NCI-H82 treated with DMSO at 0.1 percent for 48 hours (cell line): ENCODE measurements around the gene PMAIP1.
"Not testable (repeated sequence)": the region's sequence is repeated elsewhere in the genome, so short reads cannot be mapped to it uniquely, and the experiment has no call there.

Experiments used
- DNase-seq: peaks from one replicate; lab custom pipeline; 2025; ENCODE audit not compliant: unreplicated experiment; lab: John Stamatoyannopoulos, UW

The PMAIP1 gene

DNA sequence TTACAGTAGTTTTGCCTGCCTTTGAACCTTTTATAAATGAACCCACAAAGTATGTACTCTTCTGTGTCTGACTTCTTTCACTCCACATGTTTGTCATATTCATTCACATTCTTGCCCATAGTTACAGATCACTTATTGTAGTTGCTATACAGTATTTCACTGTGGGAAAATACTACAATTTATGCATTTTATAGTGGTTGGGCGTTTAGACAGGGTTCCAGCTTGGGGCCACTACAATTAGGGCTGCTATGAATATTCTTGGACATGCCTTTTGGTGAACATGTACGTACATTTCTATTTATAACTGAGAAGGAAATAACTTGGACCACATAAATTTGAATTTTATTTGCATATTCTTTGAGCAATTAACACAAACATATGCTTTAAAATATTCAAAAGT is 15.4 kb upstream of the PMAIP1 start:
- DNase-seq = no peak

DNA sequence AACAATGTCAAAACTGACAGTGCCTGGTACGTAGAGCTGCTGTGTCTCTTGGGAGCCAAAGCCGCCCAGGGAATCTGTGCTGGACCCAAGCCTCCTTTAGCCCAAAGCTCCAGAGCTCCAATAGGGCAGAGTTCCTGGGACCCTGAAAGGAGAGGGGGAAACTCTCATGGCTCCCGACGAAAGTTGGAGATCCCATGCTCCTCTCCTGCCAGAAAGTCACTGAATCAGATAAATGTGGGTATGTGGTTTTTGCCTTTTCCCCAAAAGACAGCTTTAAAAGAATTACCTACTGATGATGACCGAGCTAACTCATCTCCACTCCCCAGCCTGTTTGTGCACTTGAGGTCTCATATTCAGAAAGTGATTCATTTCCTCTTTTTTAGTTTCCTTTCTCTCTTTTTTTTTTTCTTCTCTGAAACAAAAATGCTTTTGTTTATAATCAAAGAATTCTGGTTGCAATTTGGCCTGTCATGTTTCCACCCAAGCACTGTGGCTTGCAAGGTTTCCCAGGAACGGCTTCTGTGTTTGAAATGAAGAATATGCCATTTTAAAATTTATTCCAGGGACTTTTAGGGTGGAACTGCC is 14.1 kb upstream of the PMAIP1 start:
- DNase-seq = no peak

GRCh38 chr18:59886399-59886798 is 13.4 kb upstream of the PMAIP1 start:
- DNase-seq = not testable (repeated sequence)

- no peak for DNase-seq
Observed at GRCh38 chr18:59892123-59892522, 7.7 kb upstream of the PMAIP1 start.

DNA sequence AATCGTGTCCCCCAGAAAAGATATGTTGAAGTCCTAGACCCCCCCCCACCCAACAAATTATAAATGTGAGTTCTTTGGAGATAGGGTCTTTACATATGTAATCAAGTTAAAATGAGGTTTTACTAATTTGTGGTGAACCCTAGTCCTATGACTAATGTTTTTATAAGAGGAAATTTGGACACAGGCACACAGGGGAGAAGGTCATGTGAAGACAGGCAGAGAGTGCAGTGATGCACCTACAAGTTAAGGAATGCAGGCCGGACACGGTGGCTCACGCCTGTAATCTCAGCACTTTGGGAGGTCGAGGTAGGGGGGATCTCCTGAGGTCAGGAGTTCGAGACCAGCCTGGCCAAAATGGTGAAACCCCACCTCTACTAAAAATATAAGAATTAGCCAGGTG is 5.8 kb upstream of the PMAIP1 start:
- no peak for DNase-seq

DNA sequence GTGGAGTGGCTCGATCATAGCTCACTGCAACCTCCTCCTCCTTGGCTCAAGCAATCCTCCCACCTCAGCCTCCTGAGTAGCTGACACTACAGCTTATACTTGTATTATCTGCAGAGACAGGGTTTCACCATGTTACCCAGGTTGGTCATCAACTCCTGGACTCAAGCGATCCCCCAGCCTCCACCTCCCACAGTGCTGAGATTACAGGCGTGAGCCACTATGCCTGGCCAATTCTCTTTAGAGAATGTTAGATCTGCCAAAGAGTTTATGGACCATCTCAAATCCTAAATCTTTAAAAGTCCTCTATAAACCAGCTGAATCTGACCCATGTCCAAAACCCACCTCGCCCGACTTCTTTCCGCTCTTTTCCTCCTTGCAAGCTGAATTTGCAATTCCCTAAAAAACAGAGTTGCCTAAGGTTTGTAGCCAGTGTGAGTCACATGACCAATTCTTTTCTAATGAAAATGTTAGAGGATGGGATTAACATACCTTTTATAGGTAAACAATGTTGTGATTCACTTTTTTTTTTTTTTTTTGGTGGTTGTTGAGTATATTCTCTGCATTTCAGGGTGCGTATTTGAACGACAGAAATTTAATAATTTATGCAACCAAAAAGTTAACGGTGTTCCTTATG is 2.4 kb upstream of the PMAIP1 start:
- DNase-seq = no peak

GRCh38 chr18:59898093-59898492 is 1.7 kb upstream of the PMAIP1 start:
- DNase-seq = no peak

- DNase-seq = no peak
Observed at GRCh38 chr18:59898609-59899297, 1.0 kb upstream of the PMAIP1 start.

DNA sequence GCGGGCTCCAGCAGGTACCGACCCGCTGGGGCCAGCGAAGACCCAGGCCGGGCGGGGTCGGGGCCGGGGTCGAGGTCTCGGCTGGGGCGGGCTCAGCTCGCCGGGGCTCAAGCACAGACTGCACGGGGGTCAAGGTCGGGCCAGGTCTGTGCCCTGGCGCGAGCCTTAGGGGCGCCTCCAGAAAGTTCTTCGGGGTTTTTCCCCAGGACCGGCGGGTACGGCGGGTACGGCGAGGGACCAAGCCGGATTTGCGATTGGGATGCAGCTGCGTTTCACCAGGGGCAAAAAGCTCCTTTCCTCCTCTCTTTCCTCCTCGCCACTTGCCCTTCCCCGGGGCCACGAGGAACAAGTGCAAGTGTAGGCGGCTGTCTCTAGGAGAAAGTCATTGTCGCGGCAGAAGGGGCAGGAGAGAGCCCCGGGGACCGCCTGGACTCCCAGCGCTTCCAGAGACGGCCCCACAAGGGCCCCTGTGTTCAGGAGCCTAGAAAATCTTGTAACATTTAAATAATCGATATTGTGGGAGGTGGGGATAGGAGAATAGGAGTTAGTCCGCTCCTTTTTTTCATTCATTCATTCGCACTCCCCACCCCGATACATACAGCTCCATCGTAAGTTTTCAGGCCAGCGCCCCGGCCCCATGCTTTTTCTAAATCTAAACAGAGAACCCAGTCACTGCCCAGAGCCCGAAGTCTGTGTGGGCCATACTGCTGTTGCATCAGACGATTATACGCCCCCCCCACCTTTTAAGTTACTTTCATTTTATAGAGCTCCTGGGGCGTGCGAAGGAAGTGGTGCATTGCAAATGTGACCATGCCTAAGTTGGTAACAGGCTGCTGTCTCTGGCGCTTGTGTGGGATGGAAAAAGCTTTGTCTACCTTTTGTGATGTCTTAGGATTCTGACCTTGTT is 679 bp downstream of the PMAIP1 start:
- peak; percentile 43 for DNase-seq

- no peak for DNase-seq
Observed at GRCh38 chr18:59902131-59902992, 2.6 kb downstream of the PMAIP1 start.

- DNase-seq = no peak
Observed at GRCh38 chr18:59902993-59903610, 3.3 kb downstream of the PMAIP1 start.

- no peak for DNase-seq
Observed at GRCh38 chr18:59904011-59904601, 4.3 kb downstream of the PMAIP1 start.

DNA sequence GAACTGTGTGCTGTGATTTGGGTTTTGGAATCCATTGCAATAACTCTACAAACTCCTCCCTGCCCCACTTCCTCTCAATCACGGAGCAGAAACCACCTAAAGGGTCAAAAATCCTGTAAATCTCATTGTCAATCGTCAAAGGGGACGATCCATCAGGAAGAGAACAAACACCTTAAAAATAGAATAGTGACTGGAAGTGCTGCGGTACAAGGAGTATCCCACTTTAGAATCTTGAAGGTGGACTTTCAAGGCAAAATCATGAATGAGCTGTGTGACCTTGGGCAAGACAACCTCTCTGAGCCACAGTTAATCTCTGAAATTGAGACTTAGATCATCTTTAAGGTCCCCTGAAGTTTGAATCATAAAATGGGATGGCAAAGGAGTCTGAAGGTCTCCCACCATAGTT is 5.9 kb downstream of the PMAIP1 start:
- DNase-seq = no peak

GRCh38 chr18:59906203-59906602 is 6.4 kb downstream of the PMAIP1 start:
- no peak for DNase-seq

GRCh38 chr18:59907172-59907571 is 7.4 kb downstream of the PMAIP1 start:
- DNase-seq = no peak

DNA sequence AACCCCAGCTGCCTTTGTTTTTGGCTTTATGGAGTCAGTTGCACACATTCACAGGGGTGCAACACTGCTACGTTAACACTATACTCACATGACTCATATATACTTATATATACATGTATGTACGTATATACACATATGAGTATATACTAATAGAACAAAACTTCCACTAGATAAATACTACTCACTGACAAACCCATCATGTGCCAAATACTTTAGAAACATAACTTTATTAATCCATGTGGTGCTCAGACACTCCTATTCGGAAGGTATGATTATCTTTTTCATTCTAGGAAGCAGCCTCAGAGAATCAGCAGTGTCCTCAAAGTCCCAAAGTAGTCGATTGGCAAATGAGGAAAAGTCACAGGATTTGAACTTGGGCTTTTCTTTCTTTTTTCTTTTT is 7.9 kb downstream of the PMAIP1 start:
- no peak for DNase-seq

GRCh38 chr18:59908799-59909198 is 9.0 kb downstream of the PMAIP1 start:
- DNase-seq = no peak

- DNase-seq = no peak
Observed at GRCh38 chr18:59909289-59910036, 9.7 kb downstream of the PMAIP1 start.

- no peak for DNase-seq
Observed at GRCh38 chr18:59910967-59911366, 11.2 kb downstream of the PMAIP1 start.
